Head of caudate nucleus (tissue), 42 donors: ENCODE results near the gene SIK1.

ENCODE experiments used
- DNase-seq, 42 donors: peaks; one replicate each; pipeline versions ENCODE4 v3.0.0 to v3.0.0-alpha.2; 2020 to 2021; ENCODE audit warnings: mixed read lengths in 7 of 42
- intact Hi-C: fragments of 100-400 bp; cut with DNase I; formaldehyde crosslinking; loops from one replicate; pipeline ENCODE4 v1.15.0; 2022

The SIK1 gene

DNA sequence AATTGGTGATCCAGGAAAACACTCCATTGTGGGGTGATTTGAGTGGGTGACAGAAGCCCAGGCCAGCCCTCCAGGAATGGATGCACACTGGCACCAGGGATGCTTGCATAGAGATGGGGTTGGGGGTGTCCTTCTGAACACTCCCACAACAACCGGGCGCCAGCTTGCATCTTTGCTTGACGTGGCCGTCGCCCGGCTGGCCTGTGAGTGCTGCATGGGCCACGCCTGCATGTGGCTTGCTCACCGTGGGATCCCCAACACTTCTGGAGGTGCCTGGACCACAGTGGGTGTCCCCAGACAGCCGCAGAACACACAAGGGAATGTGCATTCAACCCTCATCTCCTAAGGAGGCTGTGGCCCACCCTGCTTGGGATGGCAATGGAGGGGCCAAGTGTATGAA, 55.1 kb downstream of the SIK1 start:
- intact Hi-C loops = no loop called here
- DNase-seq = no peak

DNA sequence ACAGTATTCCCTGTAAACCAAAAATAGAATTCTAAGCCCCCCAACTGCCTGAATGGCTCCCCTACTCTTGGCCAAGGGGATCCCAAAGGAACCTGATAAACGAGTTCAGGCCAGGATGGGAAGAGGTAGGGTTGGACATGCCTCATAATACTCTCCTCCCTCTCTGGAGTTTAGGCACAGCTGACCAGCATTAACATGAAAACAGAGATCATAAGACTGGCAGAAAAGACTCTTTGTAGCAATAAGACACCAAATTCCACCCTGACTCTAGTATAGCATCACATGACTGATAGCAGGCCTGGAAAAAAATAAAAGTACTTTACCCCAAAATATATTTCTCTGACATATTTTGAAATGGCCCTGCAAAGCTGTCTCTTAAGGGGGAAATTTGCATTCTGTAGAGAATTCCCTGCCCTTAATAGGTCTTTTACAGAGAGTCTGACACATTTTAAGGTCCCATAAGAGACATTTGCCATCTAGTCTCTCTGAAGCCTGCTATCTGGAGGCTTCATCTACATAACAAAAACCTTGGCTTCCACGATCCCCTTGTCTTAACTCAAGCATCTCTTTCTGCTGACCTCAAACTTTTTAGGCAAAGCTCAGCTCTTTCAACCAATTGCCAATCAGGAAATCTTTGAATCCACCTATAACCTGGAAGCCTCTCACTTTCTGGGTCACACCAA, 55.9 kb downstream of the SIK1 start:
- DNase-seq = no peak
- intact Hi-C loops = no loop called here

- intact Hi-C loops = no loop called here
- peak in 8 of 42 donors; percentile 20 to 79 (median 50) for DNase-seq
Observed at GRCh38 chr21:43370091-43370658, 56.8 kb downstream of the SIK1 start.

GRCh38 chr21:43369596-43370090, 57.3 kb downstream of the SIK1 start:
- DNase-seq = peak in 5 of 42 donors; percentile 25 to 53 (median 33)
- intact Hi-C loops = no loop called here

- intact Hi-C loops = no loop called here
- DNase-seq = peak in 31 of 42 donors; percentile 32 to 86 (median 58)
Observed at GRCh38 chr21:43369124-43369523, 57.8 kb downstream of the SIK1 start.

DNA sequence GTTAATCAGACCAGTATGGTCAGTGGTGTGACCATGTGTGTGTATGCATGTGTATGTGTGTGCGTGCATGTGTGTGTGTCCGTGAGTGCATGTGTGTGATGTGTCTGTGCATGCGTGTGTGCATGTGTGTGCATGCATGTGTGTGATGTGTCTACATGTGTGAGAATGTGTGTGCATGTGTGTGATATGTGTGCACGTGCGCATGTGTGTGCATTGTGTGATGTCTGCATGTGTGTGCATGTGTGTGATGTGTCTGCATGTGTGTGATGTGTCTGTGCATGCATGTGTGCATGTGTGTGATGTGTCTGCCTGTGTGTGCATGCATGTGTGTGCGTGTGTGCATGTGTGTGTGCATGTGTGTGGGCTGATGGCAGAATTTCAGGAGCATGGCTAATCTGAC, 58.2 kb downstream of the SIK1 start:
- intact Hi-C loops = no loop called here

DNA sequence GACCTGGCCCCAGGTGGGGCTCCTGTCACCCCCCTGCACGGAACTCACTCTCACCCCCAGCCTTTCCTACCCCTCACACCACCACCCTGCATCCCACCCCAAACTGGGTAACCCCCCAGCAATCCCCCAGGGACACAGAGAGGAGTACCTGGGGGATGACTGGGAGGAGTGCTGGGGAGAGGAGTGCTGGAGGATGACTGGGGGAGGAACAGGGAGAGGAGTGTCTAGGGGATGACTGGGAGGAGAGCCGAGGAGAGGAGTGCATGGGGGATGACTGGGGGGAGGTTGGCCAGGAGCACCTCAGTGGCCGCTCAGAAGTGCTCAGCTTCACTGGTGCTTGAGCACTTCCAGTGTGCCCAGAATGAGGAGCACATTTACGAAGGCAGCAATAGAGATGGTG, 59.1 kb downstream of the SIK1 start:
- intact Hi-C loops = no loop called here
- no peak for DNase-seq

More for the DNA sequence above, 58.2 kb downstream of the SIK1 start:
- no peak for DNase-seq

DNA sequence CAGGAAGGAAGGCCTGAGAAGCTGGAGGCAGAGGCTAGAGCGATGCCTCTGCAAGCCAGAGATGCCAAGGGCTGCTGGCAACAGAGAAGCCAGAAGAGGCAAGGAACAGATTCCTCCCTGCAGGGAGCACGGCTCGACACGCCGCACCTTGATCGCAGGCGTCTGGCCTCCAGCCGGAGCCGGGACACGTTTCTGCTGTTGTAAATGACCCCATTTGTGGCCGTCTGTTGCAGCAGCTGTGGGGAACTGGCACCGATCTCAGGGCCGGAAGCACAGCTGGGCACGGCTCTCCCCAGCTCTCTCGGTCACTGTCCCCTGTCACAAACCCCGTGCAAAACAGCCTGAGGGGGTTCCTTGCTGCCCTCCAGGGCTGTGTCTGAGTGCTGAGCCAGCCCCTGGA, 59.6 kb downstream of the SIK1 start:
- DNase-seq = peak in 24 of 42 donors; percentile 22 to 75 (median 50)
- intact Hi-C loops = no loop called here

DNA sequence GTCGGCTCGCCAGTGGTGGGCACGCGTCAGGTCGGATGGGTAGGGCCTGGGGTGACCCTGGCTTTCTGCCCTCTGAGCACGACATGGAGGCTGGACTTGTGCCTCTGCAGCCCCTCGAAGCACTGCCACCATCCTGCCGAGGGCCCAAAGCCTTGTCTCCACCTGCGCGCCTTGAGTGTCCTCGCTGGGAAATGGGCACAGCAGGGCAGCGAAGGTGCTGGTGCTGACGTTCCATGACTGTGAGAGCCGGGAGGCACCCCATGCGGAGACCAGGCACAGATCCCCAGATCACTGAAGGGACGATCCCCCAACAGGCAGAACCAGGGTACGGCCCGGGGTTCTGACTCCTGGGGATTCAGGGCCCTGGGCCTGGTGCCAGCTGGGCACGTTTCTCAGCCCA, 60.3 kb downstream of the SIK1 start:
- no peak for DNase-seq
- intact Hi-C loops = no loop called here

GRCh38 chr21:43365611-43366426, 61.1 kb downstream of the SIK1 start:
- intact Hi-C loops = no loop called here
- peak in 7 of 42 donors; percentile 15 to 53 (median 35) for DNase-seq

DNA sequence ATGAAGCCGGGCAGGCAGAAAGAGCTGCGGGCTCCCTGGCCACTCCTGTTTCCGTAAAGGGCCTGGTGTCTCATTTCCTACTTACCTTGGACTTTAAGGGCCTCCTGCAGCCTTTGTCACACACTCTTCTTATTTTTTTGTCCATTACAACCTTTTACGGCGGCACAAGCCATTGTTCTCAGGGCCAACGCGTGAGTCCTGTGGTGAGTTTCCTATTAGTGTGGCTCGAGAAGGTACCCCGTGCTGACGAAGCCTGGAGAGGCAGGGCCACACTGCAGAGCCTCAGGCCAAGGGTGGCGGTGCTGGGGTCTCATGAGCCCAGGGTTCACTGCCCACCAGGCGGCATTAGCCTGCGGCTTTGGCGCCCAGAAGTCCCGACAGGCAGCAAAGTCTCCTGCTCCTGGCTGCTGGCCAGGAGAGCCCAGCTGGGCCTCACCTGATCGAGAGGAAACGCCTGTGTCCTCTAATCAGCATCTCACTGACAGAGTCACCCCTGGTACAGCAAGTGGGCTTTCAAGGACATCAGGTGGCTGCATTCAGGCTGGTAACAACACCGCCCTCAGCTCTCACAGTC, 62.0 kb downstream of the SIK1 start:
- intact Hi-C loops = no loop called here
- no peak for DNase-seq
